ENCODE data around the gene ANKRD44.

DNA sequence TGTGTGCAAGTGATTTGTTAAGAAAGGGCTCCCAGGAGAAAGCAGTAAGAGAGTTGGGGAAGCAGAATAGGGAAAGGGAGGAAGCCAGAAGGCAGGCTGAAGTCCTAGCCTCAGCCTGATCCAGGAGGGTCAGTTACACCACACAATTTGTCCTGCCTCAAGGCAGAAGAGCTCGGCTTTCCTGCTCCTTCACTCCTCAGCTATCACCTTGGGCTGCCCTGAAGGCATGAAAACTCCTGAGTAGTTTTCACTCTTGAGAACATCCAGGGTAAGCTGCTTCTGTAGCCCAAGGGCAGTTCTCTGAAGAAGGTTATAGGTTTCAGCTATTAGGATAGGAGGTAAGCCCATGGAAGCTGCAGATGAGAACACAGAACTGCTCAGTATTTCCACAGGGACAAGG lies 47.4 kb upstream of the ANKRD44 start:
- TF ChIP-seq, protein P1, sequence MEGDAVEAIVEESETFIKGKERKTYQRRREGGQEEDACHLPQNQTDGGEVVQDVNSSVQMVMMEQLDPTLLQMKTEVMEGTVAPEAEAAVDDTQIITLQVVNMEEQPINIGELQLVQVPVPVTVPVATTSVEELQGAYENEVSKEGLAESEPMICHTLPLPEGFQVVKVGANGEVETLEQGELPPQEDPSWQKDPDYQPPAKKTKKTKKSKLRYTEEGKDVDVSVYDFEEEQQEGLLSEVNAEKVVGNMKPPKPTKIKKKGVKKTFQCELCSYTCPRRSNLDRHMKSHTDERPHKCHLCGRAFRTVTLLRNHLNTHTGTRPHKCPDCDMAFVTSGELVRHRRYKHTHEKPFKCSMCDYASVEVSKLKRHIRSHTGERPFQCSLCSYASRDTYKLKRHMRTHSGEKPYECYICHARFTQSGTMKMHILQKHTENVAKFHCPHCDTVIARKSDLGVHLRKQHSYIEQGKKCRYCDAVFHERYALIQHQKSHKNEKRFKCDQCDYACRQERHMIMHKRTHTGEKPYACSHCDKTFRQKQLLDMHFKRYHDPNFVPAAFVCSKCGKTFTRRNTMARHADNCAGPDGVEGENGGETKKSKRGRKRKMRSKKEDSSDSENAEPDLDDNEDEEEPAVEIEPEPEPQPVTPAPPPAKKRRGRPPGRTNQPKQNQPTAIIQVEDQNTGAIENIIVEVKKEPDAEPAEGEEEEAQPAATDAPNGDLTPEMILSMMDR (IDR thresholded peaks at IDR 0.05), result no peak
- no peak for TF ChIP-seq ZFX (IDR thresholded peaks at IDR 0.05; ENCODE audit: borderline replicate concordance)

Measured in 22Rv1 (cell line).